Inflammatory macrophage treated with lipopolysaccharide for 1 hour (primary cell): ENCODE measurements around the gene CDCA3.
"Not testable (repeated sequence)": the region's sequence is repeated elsewhere in the genome, so short reads cannot be mapped to it uniquely, and the experiment has no call there.

Experiments
- DNase-seq, 2 donors: peaks; one replicate each; pipeline ENCODE4 v3.0.0-alpha.2; 2020 to 2022

Gene CDCA3

DNA sequence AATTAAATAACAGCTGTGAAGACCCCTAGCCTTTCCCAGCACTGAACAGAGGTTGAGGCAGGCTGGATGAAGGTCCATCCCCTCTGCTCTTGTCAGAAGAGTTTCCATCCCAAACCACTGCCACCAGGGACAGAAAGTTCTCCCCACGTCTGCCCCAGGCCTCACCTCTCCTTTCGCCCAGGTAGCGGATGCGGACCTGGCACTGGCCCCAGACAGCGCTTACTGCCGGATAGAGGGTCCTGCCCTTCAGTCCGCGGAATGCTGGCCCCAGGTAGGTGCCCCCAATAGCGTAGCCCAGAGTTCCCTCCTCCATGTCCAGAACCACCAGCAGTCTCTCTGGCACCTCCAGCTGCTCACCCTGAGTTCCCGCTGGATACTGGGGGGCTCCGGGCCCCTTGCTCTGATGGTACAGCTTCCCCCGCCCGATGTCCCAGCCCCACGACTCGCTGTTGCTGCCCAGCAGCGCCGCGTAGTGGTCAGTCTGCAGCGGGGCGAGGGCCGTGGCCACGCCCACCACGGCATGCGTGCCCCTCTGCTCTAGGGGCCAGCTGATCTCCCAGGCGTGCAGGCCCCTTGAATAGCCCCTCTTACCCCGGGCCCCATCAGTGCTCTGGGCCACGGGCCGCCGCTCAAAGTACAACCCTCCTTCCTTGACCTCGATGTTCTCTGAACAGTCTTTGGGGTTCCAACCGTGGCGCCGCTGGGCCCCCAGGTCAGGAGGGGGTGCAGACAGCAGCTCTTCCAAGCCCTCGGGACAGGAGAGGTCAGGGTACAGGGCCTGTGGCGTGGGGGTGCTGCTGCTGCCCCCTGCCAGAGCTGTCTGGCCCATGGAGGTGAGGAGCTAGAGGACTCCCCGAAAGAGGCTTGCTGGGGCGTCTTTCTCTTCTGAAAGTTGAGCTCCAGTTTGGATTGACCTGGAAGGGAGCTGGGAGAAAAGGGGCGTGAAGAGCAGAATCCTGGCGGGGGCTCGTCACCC, 21.3 kb upstream of the CDCA3 start:
- DNase-seq = peak; percentile 55 to 84

DNA sequence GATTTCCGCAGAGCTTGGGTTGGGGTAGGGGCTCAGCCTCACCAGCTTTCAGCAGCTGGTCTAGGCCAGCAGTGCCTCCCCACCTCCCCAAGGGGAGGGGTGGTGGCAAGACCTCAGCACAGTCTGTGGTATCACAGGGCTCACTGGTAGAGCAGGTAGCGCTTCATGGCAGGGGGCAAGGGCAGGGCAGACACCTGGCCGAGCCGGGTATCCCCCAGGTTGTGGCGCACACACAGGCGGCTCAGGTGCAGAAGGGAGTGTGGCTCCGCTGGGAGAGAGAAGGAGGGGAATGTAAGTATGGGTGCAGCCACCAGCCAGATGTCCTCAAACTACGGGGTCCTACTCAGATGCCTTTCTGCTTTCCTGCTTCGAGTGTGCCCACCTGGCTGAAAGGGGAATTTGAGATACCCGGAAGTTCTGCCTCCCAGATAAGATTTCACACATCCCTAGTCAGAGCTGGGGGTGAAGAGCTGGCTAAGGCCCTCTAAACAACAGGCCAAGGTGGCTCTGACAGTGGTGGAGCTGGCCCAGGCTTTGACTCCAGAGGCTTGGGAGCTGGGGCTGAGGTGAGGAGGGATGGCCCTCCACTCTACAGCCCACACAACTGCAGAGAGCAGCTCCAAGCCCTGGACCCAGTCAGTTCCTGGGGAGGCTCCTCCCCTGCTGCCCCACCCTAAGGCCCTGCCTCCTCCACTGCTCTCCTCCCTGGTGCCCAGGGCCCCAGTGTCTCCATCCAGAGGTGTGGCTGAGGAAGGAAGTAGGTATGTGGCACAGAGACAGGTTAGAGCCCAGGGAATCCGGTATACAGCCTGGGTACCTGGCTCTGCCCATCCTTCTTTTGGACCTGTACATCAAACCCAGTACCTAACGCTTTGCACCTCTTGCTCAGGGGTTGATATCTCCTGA, 20.2 kb upstream of the CDCA3 start:
- DNase-seq = no peak

GRCh38 chr12:6870304-6870703, 19.2 kb upstream of the CDCA3 start:
- not testable (repeated sequence) for DNase-seq

- DNase-seq = peak; percentile 29 to 95
These were observed 18.2 kb upstream of the CDCA3 start for GRCh38 chr12:6869049-6870021.

GRCh38 chr12:6868211-6869048, 17.3 kb upstream of the CDCA3 start:
- peak in 1 of 2 donors; percentile 15 for DNase-seq

DNA sequence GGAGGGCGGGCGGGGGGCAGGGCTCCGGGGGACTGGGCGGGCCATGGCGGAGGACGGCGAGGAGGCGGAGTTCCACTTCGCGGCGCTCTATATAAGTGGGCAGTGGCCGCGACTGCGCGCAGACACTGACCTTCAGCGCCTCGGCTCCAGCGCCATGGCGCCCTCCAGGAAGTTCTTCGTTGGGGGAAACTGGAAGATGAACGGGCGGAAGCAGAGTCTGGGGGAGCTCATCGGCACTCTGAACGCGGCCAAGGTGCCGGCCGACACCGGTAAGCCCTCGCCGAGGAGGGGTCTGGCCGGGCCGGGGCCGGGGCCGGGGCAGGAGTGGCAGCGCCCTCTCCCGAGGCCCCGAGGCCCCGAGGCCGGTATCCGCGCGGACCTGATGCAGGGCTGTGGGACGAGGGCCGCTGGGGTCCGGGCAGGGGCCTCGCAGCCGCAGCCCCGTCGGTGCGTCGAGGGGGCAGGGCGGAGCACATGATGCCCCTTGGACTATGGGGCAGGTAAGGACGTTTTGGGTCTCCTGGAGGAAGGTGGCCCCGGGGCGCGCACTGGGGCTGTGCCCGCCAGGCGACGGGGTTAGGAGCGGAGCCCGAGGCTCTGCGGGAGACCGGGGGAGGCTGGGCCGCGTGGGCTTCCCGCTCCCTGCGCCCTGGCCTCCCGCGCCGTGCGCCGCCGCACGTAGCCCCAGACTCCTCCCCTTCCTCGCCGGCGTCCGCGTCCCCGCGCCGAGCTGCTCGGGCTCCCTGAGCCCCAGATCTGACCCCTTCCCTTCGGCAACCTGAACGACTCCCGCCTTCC, 16.5 kb upstream of the CDCA3 start, which contains the start of gene TPI1:
Gene TPI1, plus strand, starts transcription at position 119 of the 798 bp plus-strand sequence. Its CDS starts 36 bp downstream, at position 155.
- peak; percentile 72 to 89 for DNase-seq

DNA sequence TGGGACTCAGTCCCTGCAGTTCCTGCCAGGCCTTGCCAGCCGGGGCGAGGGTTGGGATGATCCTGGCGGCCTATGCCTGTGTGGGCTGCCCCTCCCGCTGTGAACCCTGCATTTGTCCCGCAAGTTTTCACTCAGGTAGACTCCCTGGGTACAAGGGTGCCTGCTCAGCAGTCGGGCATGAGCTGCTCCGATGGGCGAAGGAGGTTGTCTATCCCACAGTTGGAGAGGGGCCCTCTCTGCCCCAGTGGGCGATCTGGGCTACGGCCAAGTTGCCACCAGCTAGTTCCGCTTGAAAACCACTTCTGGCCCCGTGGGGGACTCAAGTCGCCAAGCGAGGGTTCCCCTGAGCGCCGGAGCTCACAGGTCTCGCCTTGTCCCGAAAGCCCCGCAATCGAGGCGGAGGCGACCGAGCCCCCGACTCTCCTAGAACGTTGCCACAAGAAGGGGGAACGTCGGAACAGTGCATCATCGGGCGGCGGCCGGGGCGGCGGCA, 15.9 kb upstream of the CDCA3 start:
- DNase-seq = peak in 1 of 2 donors; percentile 69

GRCh38 chr12:6866163-6866919, 15.3 kb upstream of the CDCA3 start:
- no peak for DNase-seq

DNA sequence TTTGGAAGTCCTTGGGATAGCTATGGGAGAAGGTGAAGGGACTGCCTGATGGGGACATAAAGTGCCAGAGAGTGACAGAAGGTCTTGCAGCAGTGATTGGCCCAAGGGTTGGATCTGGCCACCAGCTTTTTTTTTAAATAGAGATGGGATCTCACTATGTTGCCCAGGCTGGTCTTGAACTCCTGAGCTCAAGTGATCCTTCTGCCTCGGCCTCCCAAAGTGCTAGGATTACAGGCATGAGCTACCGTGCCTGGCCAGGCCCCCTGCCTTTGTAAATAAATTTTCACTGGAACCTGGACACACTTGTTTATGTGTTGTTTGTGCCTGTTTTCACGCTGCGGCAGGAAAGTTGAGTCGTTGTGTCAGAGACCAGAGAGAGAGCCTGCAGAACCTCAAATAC, 14.2 kb upstream of the CDCA3 start:
- not testable (repeated sequence) for DNase-seq

- DNase-seq = no peak
These were observed 12.7 kb upstream of the CDCA3 start for GRCh38 chr12:6863586-6864321.

- DNase-seq = no peak
These were observed 11.9 kb upstream of the CDCA3 start for GRCh38 chr12:6863033-6863432.

DNA sequence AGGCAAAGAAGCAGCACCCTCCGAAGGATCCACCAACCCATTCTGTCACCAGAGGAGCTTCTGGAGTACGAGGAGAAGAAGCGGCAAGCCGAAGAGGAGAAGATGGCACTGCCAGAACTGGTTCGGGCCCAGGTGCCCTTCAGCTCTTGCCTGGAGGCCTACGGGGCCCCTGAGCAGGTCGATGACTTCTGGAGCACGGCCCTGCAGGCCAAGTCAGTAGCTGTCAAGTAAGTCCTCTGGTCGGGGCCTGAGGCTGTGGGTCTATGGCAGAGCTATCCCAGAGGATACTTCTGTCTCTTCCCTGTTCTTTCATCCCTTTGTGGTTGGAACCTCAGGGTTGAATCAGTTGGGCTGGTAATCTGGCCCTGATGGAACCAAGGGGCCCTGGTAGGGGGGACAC, 10.3 kb upstream of the CDCA3 start:
- no peak for DNase-seq

GRCh38 chr12:6860942-6861341, 9.9 kb upstream of the CDCA3 start:
- no peak for DNase-seq

DNA sequence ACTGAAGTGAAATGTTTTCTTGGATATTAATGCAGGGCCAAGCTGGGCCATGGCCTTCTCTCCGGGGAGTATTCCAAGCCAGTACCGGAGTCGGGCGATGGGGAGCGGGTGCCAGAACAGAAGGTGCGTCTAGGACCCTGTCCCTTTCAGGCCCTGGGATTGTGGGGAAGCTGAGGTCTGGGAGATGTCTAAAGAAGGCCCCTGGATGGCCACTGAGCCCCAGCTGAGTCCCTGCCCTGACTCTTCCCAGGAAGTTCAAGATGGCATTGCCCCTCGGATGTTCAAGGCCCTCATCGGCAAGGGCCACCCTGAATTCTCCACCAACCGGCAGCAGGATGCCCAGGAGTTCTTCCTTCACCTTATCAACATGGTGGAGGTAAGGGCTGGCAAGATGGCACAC, 9.0 kb upstream of the CDCA3 start:
- DNase-seq = no peak

DNA sequence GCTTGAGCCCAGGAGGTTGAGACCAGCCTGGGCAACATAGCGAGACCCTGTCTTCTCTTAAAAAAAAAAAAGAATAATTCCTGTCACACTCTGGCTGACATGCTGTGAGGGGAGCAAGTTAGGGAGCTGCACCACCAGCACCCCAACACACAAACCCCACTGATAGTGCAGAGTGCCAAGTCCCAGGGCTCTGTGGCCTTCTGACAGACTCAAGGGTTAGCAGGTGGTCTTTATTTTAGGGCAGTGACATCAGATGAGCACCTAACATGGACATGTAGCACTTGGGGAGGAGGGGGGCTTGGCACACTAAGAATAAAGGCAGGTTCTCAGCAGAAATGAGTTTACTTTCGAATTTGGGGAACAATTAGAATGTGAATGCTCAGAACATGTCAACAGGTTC, 7.7 kb upstream of the CDCA3 start:
- DNase-seq = no peak

GRCh38 chr12:6855322-6855721, 4.2 kb upstream of the CDCA3 start:
- no peak for DNase-seq

DNA sequence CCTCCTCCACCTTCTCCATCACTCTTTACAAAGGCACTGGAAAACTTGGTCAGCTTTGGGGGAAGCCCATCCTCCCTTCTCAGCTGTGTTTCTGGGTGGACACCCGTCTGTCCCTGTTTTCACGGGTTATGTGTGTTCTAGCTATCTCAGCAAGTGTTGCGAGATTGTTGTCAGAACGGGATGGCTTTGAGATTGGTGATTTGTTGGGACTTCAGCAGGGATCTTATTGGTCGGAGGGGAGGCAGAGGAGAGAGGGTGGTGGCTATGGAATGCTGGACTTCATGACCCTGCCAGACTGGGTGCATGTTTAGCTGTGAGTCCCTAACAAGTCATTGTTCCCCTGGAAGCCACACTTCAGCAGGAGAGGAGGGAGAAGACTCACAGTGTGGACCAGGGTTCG, 3.0 kb upstream of the CDCA3 start:
- DNase-seq = no peak

DNA sequence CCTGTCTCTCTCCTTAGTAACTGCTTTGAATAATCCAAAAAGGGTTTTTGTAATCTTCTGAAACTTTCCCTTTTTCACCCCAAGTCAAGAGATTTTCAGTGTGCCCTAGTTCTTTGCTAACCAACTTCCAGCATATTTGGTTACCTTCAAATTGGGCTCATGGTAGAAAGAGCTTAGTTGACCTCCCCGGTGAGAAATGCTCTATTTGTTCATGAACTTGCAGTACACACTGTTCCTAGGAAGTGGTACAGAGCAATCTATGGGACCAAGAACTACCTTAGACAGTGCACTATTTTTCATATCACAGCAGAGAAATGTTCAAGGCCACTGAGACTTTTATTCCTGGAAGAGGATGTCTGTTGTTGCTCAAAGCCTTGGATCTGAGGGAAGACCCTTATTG, 2.5 kb upstream of the CDCA3 start:
- no peak for DNase-seq
